SKM-1 (cell line): ENCODE data around the gene KATNBL1.
"Not testable (repeated sequence)": the region's sequence is repeated elsewhere in the genome, so short reads cannot be mapped to it uniquely, and the experiment has no call there.

Experiments used
- DNase-seq: peaks from one replicate; lab custom pipeline; 2025; ENCODE audit not compliant: unreplicated experiment; lab: John Stamatoyannopoulos, UW

Gene KATNBL1

DNA sequence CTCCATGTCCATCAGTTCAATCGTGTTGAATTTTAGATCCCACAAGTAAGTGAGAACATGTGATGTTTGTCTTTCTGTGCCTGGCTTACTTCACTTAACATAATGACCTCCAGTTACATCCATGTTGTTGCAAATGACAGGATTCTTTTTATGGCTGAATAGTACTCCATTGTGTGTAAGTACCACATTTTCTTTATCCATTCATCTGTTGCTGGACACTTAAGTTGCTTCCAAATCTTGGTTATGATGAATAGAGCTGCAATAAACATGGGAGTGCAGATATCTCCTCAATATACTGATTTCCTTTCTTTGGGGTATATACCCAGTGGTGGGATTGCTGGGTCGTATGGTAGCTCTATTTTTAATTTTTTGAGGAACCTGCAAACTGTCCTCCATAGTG lies 89.5 kb downstream of the KATNBL1 start:
- DNase-seq, result not testable (repeated sequence)

DNA sequence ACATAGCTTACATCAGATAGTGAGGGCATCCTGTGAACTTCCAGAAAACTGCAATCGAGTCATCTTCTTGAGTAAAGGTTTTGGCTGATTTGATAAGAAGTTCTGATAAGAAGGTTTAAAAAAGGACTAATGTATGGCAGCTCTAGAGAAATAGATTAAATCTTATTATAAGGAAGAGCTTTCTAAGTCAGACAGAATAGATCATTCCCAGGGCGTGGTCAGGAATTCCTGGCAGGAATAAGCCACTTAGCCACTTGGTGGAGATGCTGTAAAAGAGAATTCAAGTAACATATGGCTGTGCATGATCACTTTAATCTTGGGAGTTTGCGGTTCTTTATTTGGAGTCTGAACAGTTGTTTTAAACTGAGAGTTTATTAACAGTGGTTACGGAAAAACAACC lies 90.6 kb downstream of the KATNBL1 start:
- no peak for DNase-seq

DNA sequence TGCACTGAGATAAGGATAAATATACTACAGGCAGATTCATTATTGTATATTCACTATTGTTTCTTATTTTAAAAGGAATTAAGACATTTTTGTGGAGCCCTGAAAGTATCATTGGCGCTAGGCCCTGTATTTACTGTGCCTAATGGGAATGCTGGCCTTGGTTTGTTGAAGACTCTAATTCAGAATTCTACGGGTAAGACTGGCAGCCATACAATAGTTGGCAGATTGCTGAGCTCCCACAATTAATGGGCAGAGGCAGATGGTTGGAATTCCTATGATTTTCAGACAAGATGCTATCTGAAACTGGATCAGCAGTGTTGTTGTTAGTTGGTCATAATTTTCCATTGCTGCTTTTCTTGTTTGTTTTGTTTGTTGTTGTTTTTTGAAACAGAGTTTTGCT lies 93.3 kb downstream of the KATNBL1 start:
- DNase-seq, result no peak

DNA sequence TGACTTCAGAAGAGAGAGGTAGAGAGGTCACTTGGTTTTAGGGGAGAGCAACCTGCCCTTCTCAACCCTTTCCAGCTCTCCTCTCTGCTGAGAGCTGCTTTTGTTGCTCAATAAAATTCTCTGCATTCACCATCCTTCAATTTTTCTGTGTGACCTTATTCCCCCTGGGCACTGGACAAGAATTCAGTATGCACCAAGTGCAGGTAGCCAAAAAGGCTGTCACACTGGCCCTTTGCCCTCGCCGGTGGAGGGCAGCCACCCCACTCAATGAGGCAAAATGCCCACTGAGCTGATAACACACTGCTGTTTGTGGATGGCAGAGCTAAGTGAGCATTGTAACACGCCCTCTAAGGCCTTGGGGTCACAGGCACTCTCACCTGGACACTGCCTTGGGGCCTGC lies 95.2 kb downstream of the KATNBL1 start:
- DNase-seq, result no peak

DNA sequence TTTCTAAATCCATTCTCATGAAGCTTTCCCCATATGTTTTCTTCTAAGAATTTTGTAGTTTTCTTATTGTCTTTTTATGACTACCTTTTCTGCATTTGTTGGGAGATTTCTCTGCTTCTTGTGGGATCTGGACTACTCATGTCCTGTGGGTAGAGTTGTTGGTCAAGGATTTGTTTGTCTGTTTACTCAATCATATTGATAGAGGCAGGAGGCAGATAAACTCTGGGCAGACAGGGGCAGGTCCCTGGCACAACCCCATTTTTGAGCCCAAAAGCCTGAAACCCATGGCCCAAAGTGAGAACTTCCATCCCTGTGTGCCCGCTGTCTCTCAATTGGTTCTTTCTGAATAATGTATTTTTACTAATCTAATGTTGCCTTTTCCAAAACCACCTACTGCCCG lies 95.7 kb downstream of the KATNBL1 start:
- DNase-seq, result no peak

GRCh38 chr15:34111488-34111887 lies 98.4 kb downstream of the KATNBL1 start:
- DNase-seq, result no peak

GRCh38 chr15:34109797-34110663 lies 99.9 kb downstream of the KATNBL1 start:
- DNase-seq, result peak; percentile 60

- no peak for DNase-seq
These were observed 102.6 kb downstream of the KATNBL1 start for GRCh38 chr15:34107315-34107714.

DNA sequence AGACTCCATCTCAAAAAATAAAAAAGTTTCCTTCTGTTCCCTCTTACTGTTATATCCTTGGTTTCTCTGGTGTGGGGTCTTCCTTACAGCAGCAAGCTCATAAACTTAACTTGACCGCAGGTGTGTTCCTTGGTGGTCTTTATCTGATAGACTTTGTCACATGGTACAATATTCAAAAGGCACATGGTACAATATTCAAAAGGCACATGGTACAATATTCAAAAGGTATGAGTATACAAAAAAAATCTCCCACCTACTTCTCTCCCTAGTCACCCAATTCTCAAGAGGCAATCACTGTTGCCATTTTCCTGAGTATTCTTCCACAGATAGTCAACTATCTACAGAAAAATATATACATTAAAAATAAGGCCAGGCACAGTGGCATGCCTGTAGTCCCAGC lies 103.5 kb downstream of the KATNBL1 start:
- no peak for DNase-seq

DNA sequence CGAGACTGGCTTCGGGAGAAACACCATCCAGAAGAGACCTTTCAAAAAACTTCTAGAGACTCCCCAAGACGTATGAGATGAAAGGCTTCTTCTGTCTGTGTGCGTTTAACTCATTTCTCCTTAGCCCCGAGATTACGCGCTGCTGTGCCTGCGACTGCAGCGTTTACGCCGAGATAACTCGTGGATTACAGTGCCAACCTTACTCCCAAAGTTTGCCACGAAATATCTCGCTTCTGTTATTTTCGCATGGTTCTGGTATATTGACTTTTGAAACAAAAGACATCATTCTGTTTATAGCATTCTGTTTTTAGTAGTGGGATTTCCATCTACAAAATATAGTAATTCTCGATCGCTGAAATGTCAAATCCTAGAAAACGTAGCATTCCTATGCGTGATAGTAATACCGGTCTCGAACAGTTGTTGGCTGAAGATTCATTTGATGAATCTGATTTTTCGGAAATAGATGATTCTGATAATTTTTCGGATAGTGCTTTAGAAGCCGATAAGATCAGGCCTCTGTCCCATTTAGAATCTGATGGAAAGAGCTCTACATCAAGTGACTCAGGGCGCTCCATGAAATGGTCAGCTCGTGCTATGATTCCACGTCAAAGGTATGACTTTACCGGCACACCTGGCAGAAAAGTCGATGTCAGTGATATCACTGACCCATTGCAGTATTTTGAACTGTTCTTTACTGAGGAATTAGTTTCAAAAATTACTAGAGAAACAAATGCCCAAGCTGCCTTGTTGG lies 107.5 kb downstream of the KATNBL1 start:
- DNase-seq, result no peak

DNA sequence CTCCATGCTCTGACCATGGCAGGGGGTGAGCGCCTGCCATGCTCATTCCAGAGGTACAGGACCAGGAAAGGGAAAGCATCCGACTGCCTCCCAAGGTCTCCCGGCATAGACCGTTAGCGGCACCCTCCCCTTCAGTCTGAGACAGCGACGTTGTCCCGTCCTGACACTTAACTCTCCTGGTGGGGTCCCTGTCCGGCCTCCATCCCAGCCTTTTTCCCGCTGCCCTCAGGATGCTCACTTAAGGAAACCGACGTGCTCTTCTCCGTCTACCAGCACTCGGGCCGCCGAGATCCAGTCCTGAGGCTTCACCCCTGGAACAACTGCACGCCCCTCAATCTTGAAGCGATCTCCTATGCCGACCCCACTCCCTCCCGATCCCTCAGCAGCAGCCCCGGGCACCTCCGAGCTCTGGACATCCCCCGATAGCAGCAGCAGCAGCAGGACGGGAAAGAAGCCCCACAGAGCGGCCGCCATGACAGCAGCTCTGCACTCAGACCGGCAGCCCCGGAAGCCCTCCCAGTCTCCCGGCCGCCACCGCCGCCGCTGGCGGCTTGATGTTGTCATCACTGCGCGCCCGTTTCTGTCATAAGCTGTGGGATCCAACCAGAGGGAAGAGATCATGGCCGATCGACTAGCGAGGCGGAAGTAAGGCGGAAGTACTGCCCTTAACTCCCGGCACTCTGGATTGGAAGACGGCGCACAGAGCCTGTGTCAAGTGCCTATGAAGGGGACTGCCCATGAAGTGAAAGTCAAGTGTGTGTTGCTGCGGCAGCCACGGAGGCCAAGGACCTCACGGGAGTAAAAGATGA lies 108.3 kb downstream of the KATNBL1 start, which contains the start of the genes EMC7 and PGBD4:
EMC7 (minus strand) TSS at position 497 of the 809 bp plus-strand sequence; CDS start at position 474, 23 bp downstream.
PGBD4 (plus strand) TSS at position 718 of the 809 bp plus-strand sequence. CDS start 449 bp downstream, outside the sequence.
- peak; percentile 90 for DNase-seq

DNA sequence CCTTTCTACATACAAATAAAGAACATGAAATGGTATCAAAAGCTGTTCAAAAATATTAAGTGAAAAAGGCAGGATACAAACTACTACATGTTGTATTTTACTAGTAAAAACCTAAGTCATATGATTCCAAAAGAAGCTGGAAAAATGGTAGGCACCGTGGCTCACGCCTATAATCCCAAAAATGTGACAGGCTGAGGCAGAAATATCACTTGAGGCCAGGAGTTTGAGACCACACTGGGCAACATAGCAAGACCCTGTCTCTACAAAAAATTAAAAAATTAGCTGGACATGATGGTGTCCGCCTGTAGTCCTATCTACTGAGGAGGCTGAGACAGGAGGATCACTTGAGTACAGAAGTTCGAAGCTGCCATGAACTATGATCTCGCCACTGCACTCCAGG lies 110.0 kb downstream of the KATNBL1 start:
- no peak for DNase-seq
